Prostate gland (tissue), 2 donors: Measurements from ENCODE around the gene CYP19A1. TPM values are rescaled to one million over a fixed set of nuclear protein-coding genes. Genes with fewer than 3 reads are reported as not detected.

Source experiments
- DNase-seq: peaks from one replicate; pipeline ENCODE4 v3.0.0-alpha.2; 2019; ENCODE audit warnings: low spot score
- H3K27ac ChIP-seq, 2 donors: fragments of 200-600 bp; sonication (generic); 2 replicates each; pipeline ENCODE4 v1.5.1; 2017 to 2019
- H3K27me3 ChIP-seq: fragments of 200-600 bp; sonication (generic); replicated peaks from 2 replicates; pipeline ENCODE4 v1.5.1; 2019; ENCODE audit not compliant: insufficient read depth
- H3K36me3 ChIP-seq, 2 donors: fragments of 200-600 bp; sonication (generic); 1 replicate in 1 of 2; 2 replicates in 1 of 2; pipeline versions ENCODE4 v1.5.1 to v1.8.1; 2017 to 2019
- H3K4me1 ChIP-seq: fragments of 200-600 bp; sonication (generic); replicated peaks from 2 replicates; pipeline ENCODE4 v1.5.1; 2019
- H3K4me3 ChIP-seq, 2 donors: fragments of 200-600 bp; sonication (generic); 2 replicates each; pipeline ENCODE4 v1.5.1; 2017 to 2019
- H3K9me3 ChIP-seq: fragments of 200-600 bp; sonication (generic); 2 replicates; pipeline ENCODE4 v1.5.1; 2017
- CTCF ChIP-seq, 4 experiments: fragments of 200-600 bp in 2 of 4; fragments of 450-650 bp in 2 of 4; sonication (generic) in 2 of 4; IDR thresholded peaks; 1 replicate in 3 of 4; 2 replicates in 1 of 4; pipeline ENCODE4 v1.5.1; 2016 to 2019; ENCODE audit warnings: antibody characterized with exemption in 4 of 4, mild to moderate bottlenecking in 2 of 4, moderate library complexity in 2 of 4
- POLR2A ChIP-seq: fragments of 450-650 bp; IDR thresholded peaks from one replicate; pipeline ENCODE4 v1.6.1; 2016; ENCODE audit warnings: antibody characterized with exemption, mild to moderate bottlenecking
- POLR2AphosphoS5 ChIP-seq: sonication (generic); formaldehyde crosslinking; IDR thresholded peaks from one replicate; pipeline ENCODE4 v1.6.1; 2017; ENCODE audit warnings: antibody characterized with exemption
- WGBS: methylation state at CpG from one replicate; pipeline ENCODE4 v1.1.5; 2018; 5-methylcytosine and 5-hydroxymethylcytosine counted together
- intact Hi-C: fragments of 100-400 bp; cut with DNase I; formaldehyde crosslinking; loops from one replicate; pipeline ENCODE4 v1.14.2; 2022
- total RNA-seq, 2 donors: library from RNA; depleted of rRNA; stranded (reverse); fragments of >200 nt; gene quantifications; one replicate each; pipeline ENCODE4 v1.1.0, GENCODE V29; 2016

Gene CYP19A1
- total RNA-seq, 2 donors from 2014 or later = 4.4 TPM; not detected in 1

DNA sequence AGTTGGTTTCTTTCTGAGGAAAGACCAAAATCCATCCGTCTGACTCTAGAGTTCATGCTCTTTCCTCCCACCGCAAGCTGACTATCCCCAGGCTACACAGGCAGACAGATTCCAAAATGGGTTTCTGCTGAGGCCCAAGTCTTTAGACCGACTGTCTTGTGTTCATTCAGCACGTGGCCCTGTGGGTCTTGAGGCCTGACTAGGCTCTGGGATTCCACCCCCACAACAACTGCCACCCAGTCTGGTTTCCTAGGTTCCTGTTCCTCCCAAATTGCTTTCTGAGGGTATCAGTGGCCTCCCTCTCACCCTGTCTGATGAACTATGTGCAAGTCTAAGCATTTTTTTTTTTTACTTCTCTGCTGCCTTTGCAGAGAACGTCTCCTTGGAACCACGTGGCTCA lies 67.7 kb downstream of the CYP19A1 start:
- intact Hi-C loops = no loop called here
- Histone ChIP-seq H3K9me3 (no peaks in the 10 kb centered on the region), H3K4me1 (no peaks in the 10 kb centered on the region), H3K27me3 (no peaks in the 10 kb centered on the region), H3K27ac (no peak overlapping the region), H3K4me3 (no peak overlapping the region), H3K36me3 (no peaks in the 10 kb centered on the region)
- TF ChIP-seq CTCF (IDR thresholded peaks at IDR 0.05) (no peak), POLR2AphosphoS5 (no peak), POLR2A (no peak)
- WGBS = 68% methylated on average over 6 of the region's 6 CpGs
- DNase-seq = no peak

DNA sequence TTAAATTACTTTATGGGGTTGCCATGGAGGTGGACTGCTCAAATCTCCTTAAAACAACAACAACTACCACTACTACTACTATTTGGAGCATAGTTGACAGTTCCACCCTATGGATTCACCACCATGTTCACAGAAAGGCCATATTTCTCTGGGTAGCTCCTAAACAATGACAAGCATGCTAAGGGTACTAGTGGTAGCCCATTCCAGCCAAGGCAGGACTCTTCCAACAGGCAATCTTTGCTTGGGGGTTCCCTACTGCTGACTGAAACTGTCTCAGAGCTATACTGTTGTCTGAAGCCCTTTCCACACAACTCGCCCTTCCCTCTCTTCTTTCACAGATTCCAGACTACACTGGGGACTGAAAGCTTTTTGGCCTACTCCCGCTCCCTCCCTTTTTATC lies 68.9 kb downstream of the CYP19A1 start:
- TF ChIP-seq POLR2A (no peak), CTCF (IDR thresholded peaks at IDR 0.05) (no peak), POLR2AphosphoS5 (no peak)
- Histone ChIP-seq H3K27ac (no peak overlapping the region), H3K36me3 (no peaks in the 10 kb centered on the region), H3K4me1 (no peaks in the 10 kb centered on the region), H3K4me3 (no peak overlapping the region), H3K27me3 (no peaks in the 10 kb centered on the region), H3K9me3 (no peaks in the 10 kb centered on the region)
- intact Hi-C loops = no loop called here
- DNase-seq = no peak
- 63% methylated on average over 2 of the region's 2 CpGs for WGBS

DNA sequence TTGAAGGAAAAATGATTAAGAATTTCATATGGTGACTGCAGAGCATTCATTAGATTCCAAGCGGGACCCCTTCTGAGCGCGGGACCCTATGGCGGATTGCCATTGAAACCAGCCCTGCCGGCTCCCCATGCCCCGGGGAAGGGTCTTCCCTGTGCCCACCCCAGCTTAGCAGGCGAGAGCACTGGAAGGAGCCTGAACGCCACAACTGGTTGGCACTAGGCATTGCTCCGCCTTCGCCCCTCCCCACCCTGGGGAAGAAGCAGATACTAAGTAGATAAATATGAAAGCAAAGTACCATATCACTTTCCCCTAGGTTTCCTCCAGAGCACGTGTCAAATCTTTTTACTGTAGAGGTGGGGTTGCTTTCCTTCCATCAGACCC lies 70.7 kb downstream of the CYP19A1 start:
- Histone ChIP-seq H3K4me1 (no peaks in the 10 kb centered on the region), H3K9me3 (no peaks in the 10 kb centered on the region), H3K4me3 (peak overlapping the region; percentile 31 to 32), H3K27me3 (no peaks in the 10 kb centered on the region), H3K36me3 (no peaks in the 10 kb centered on the region), H3K27ac (no peak overlapping the region)
- WGBS = 2% methylated on average over 11 of the region's 11 CpGs
- no peak for DNase-seq
- TF ChIP-seq CTCF (IDR thresholded peaks at IDR 0.05) = no peak
- no peak for TF ChIP-seq POLR2AphosphoS5
- no peak for TF ChIP-seq POLR2A
- intact Hi-C loops = no loop called here

DNA sequence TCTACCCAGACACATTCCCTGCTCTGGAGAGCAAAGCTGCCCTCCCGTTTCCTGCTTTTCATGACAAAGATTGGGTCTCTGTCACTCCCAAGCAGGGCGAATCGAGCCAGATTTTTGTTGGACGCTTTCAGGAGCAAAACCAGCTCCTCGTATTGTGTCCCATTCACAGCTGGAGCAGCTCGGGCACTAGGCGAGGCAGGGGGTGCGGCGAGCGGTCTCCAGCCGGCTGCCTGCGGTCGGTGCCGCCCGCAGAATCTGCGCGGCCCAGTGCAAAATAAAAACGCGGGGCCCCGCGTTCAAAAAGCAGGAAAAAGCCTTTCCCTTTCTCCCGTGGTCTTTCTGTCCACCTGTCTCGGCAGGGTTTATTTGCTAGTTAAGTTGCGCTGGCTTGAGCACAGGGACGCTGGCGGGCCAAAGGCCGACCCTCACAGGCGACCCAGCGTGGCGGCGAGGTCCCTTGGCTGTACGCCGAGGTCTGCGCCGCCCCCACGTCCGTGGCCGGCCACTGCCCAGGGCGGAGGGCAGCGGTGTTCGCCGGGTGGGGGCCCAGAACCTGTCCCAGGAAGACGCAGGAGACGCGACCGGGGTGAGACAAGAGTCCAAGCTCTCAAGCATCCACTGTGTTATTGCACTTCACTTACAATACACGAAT lies 71.2 kb downstream of the CYP19A1 start:
- H3K9me3 ChIP-seq = no peaks in the 10 kb centered on the region
- intact Hi-C loops = no loop called here
- DNase-seq = no peak
- H3K27me3 ChIP-seq = no peaks in the 10 kb centered on the region
- H3K4me1 ChIP-seq = no peaks in the 10 kb centered on the region
- H3K36me3 ChIP-seq = no peaks in the 10 kb centered on the region
- WGBS = 2% methylated on average over 47 of the region's 47 CpGs
- H3K4me3 ChIP-seq = peak overlapping the region; percentile 31 to 32
- TF ChIP-seq CTCF (IDR thresholded peaks at IDR 0.05) (no peak), POLR2AphosphoS5 (no peak), POLR2A (no peak)
- no peak overlapping the region for H3K27ac ChIP-seq

GRCh38 chr15:51266656-51267050 lies 71.7 kb downstream of the CYP19A1 start:
- 48% methylated on average over 9 of the region's 9 CpGs for WGBS
- Histone ChIP-seq H3K36me3 (no peaks in the 10 kb centered on the region), H3K27ac (no peak overlapping the region)

More at GRCh38 chr15:51266656-51267050, 71.7 kb downstream of the CYP19A1 start:
- Histone ChIP-seq H3K4me3 (peak overlapping the region in 1 of 2 donors; percentile 31), H3K4me1 (no peaks in the 10 kb centered on the region), H3K9me3 (no peaks in the 10 kb centered on the region), H3K27me3 (no peaks in the 10 kb centered on the region)
- intact Hi-C loops = no loop called here
- no peak for DNase-seq
- no peak for TF ChIP-seq CTCF (IDR thresholded peaks at IDR 0.05)
- TF ChIP-seq POLR2AphosphoS5 = no peak
- TF ChIP-seq POLR2A = no peak
